Suprapubic skin (tissue), 4 donors: Measurements from ENCODE around the gene ZNF358. TPM values are rescaled to one million over a fixed set of nuclear protein-coding genes. Genes with fewer than 3 reads are reported as not detected.

Source experiments
- DNase-seq, 2 donors: peaks; one replicate each; pipeline ENCODE4 v3.0.0-alpha.2; 2019; ENCODE audit warnings: low spot score in 2 of 2
- H3K27ac ChIP-seq: fragments of 200-600 bp; sonication (generic); one replicate; pipeline ENCODE4 v1.5.1; 2019
- H3K27me3 ChIP-seq: fragments of 200-600 bp; sonication (generic); one replicate; pipeline ENCODE4 v1.5.1; 2019
- H3K36me3 ChIP-seq: fragments of 200-600 bp; sonication (generic); one replicate; pipeline ENCODE4 v1.5.1; 2019
- H3K4me1 ChIP-seq: fragments of 200-600 bp; sonication (generic); one replicate; pipeline ENCODE4 v1.5.1; 2019
- H3K4me3 ChIP-seq: fragments of 200-600 bp; sonication (generic); one replicate; pipeline ENCODE4 v1.5.1; 2019; ENCODE audit warnings: mild to moderate bottlenecking
- H3K9me3 ChIP-seq: fragments of 200-600 bp; sonication (generic); one replicate; pipeline ENCODE4 v1.5.1; 2019
- CTCF ChIP-seq, 2 donors: fragments of 200-600 bp in 1 of 2; fragments of 450-650 bp in 1 of 2; sonication (generic) in 1 of 2; IDR thresholded peaks; one replicate each; pipeline ENCODE4 v1.5.1; 2016 to 2019; ENCODE audit warnings: antibody characterized with exemption in 2 of 2, mild to moderate bottlenecking in 1 of 2, moderate library complexity in 1 of 2
- EP300 ChIP-seq: sonication (generic); formaldehyde crosslinking; IDR thresholded peaks from one replicate; pipeline ENCODE4 v1.6.1; 2017; ENCODE audit warnings: antibody characterized with exemption
- POLR2A ChIP-seq, 2 donors: fragments of 450-650 bp; IDR thresholded peaks; one replicate each; pipeline ENCODE4 v1.6.1; 2017; ENCODE audit warnings: antibody characterized with exemption in 2 of 2, mild to moderate bottlenecking in 2 of 2, moderate library complexity in 2 of 2
- POLR2AphosphoS5 ChIP-seq, 3 donors: sonication (generic); formaldehyde crosslinking; IDR thresholded peaks; one replicate each; pipeline ENCODE4 v1.6.1; 2017; ENCODE audit warnings: antibody characterized with exemption in 3 of 3
- WGBS: methylation state at CpG from one replicate; pipeline ENCODE4 v1.1.5; 2018; 5-methylcytosine and 5-hydroxymethylcytosine counted together
- total RNA-seq, 4 donors: library from RNA; depleted of rRNA; stranded (reverse); fragments of >200 nt; gene quantifications; one replicate each; pipeline ENCODE4 v1.1.0, GENCODE V29; 2016

ZNF358 gene
- total RNA-seq, 4 donors from 2014 or later, result 28.7 to 48.5 (median 39.5) TPM

GRCh38 chr19:7544626-7545025 lies 28.7 kb downstream of the ZNF358 start:
- Histone ChIP-seq H3K4me3 (no peak overlapping the region), H3K27ac (no peak overlapping the region), H3K9me3 (no peaks in the 10 kb centered on the region), H3K36me3 (peaks cover 52% of the 10 kb centered on the region), H3K27me3 (no peaks in the 10 kb centered on the region), H3K4me1 (no peaks in the 10 kb centered on the region)
- no peak for DNase-seq
- TF ChIP-seq POLR2AphosphoS5 (IDR thresholded peaks at IDR 0.05) (no peak), POLR2A (IDR thresholded peaks at IDR 0.05) (no peak), CTCF (IDR thresholded peaks at IDR 0.05) (no peak), EP300 (no peak)
- 62% methylated on average over 3 of the region's 3 CpGs for WGBS

- Histone ChIP-seq H3K27ac (no peak overlapping the region), H3K4me1 (no peaks in the 10 kb centered on the region), H3K27me3 (no peaks in the 10 kb centered on the region), H3K9me3 (no peaks in the 10 kb centered on the region), H3K36me3 (peaks cover 54% of the 10 kb centered on the region), H3K4me3 (no peak overlapping the region)
- 93% methylated on average over 6 of the region's 8 CpGs for WGBS
- no peak for TF ChIP-seq POLR2AphosphoS5 (IDR thresholded peaks at IDR 0.05)
- TF ChIP-seq CTCF (IDR thresholded peaks at IDR 0.05), result no peak
- no peak for TF ChIP-seq POLR2A (IDR thresholded peaks at IDR 0.05)
- no peak for TF ChIP-seq EP300
- DNase-seq, result no peak
Observed at GRCh38 chr19:7545300-7545699, 29.4 kb downstream of the ZNF358 start.

- TF ChIP-seq POLR2AphosphoS5 (IDR thresholded peaks at IDR 0.05), result no peak
- no peak for TF ChIP-seq EP300
- TF ChIP-seq POLR2A (IDR thresholded peaks at IDR 0.05), result no peak
- no peak for TF ChIP-seq CTCF (IDR thresholded peaks at IDR 0.05)
- Histone ChIP-seq H3K27ac (no peak overlapping the region), H3K36me3 (peaks cover 54% of the 10 kb centered on the region), H3K27me3 (no peaks in the 10 kb centered on the region), H3K4me3 (no peak overlapping the region), H3K4me1 (no peaks in the 10 kb centered on the region), H3K9me3 (no peaks in the 10 kb centered on the region)
- no peak for DNase-seq
- 71% methylated on average over 1 of the region's 1 CpG for WGBS
Observed at GRCh38 chr19:7545904-7546303, 30.0 kb downstream of the ZNF358 start.

GRCh38 chr19:7547159-7547558 lies 31.3 kb downstream of the ZNF358 start:
- WGBS, result 66% methylated on average over 3 of the region's 3 CpGs
- Histone ChIP-seq H3K27ac (no peak overlapping the region), H3K36me3 (peaks cover 42% of the 10 kb centered on the region), H3K4me3 (no peak overlapping the region), H3K27me3 (no peaks in the 10 kb centered on the region), H3K9me3 (no peaks in the 10 kb centered on the region), H3K4me1 (no peaks in the 10 kb centered on the region)
- no peak for DNase-seq
- no peak for TF ChIP-seq EP300
- no peak for TF ChIP-seq CTCF (IDR thresholded peaks at IDR 0.05)
- TF ChIP-seq POLR2AphosphoS5 (IDR thresholded peaks at IDR 0.05), result no peak
- no peak for TF ChIP-seq POLR2A (IDR thresholded peaks at IDR 0.05)

GRCh38 chr19:7549429-7550148 lies 33.7 kb downstream of the ZNF358 start:
- peaks cover 40% of the 10 kb centered on the region for H3K36me3 ChIP-seq
- DNase-seq, result no peak
- H3K4me1 ChIP-seq, result no peaks in the 10 kb centered on the region
- no peak for TF ChIP-seq POLR2A (IDR thresholded peaks at IDR 0.05)
- no peak for TF ChIP-seq POLR2AphosphoS5 (IDR thresholded peaks at IDR 0.05)
- no peak for TF ChIP-seq CTCF (IDR thresholded peaks at IDR 0.05)
- TF ChIP-seq EP300, result no peak
- H3K27me3 ChIP-seq, result no peaks in the 10 kb centered on the region
- 94% methylated on average over 36 of the region's 36 CpGs for whole genome bisulfite sequencing
- no peak overlapping the region for H3K27ac ChIP-seq
- H3K9me3 ChIP-seq, result no peaks in the 10 kb centered on the region
- H3K4me3 ChIP-seq, result no peak overlapping the region
